Spleen (tissue), 7 donors: ENCODE results near the gene BZW2.
"Not testable (repeated sequence)": the region's sequence is repeated elsewhere in the genome, so short reads cannot be mapped to it uniquely, and the experiment has no call there.

ENCODE experiments used
- CTCF ChIP-seq, 11 experiments: fragments of 200-600 bp in 7 of 11; fragments of 450-650 bp in 4 of 11; sonication (generic) in 4 of 11; IDR thresholded peaks in 8 of 11; conservative IDR thresholded peaks in 3 of 11; 1 replicate in 7 of 11; 2 replicates in 4 of 11; pipeline versions ENCODE4 v1.4.0 to v1.8.0; 2016 to 2021; ENCODE audit warnings: antibody characterized with exemption in 11 of 11, inconsistent platforms in 4 of 11, mild to moderate bottlenecking in 1 of 11
- POLR2A ChIP-seq, 3 donors: fragments of 450-650 bp; IDR thresholded peaks; one replicate each; pipeline ENCODE4 v1.5.1; 2017; ENCODE audit warnings: antibody characterized with exemption in 3 of 3, mild to moderate bottlenecking in 1 of 3
- donor health status: DM: no; HTN: no; CAD: no; lungs with moderate emphysema.
- donor health status: DM: no; HTN: no; CAD: no.
- donor health status: DM: no; HTN: no; CAD: no.

DNA sequence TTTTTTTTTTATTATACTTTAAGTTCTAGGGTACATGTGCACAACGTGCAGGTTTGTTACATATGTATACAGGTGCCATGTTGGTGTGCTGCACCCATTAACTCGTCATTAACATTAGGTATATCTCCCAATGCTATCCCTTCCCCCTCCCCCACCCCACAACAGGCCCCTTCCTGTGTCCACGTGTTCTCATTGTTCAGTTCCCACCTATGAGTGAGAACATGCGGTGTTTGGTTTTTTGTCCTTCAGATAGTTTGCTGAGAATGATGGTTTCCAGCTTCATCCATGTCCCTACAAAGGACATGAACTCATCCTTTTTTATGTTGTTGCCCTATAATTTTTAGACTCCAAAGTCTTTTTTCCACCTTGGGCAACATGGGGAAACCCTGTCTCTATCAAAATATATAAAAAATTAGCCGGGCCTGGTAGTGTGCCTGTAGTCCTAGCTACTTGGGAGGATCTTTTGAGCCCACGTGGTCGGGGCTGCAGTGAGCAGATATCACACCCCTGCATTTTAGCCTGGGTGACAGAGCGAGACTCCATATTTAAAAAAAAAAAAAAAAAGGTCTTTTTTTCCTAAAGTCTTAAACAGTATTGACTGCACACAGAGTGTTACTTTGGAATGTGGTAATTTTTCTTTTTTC lies 14.0 kb downstream of the BZW2 start:
- not testable (repeated sequence) for TF ChIP-seq POLR2A (IDR thresholded peaks at IDR 0.05); CTCF (IDR thresholded peaks at IDR 0.05 in 8 of 11, conservative IDR thresholded peaks at IDR 0.05 in 3 of 11)
